ENCODE measurements around the gene NSMF. TPM values are rescaled to one million over a fixed set of nuclear protein-coding genes. Genes with fewer than 3 reads are reported as not detected.

NSMF gene
- total RNA-seq, 2 donors from 2014 or later: 42.4 to 128 TPM

DNA sequence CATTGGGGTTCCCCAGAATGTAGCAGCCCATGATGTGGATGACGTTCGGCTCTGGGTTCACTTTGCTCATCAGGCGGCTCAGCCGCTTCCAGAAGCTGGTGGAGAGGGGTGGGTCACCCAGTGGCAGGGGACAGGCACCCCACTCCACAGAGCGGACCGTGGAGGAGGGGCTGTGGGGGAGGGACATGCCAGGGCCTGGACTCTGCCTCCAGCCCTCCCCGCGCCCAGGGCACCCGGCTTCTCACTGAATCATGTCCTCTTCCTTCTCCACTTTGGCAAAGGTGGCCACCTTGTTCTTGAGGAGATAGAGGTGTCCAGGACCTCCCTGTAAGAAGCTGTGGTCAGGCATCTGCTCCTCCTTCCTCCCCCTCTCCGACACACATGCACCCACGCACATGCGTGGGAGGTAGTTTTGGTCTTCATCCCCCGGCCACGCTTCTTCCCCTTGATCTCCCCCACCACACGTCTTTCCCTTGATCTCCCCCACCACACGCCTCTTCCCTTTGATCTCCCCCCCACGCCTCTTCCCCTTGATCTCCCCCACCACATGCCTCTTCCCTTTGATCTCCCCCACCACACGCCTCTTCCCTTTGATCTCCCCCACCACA lies 9.1 kb downstream of the NSMF start:
- DNase-seq (ENCODE audit: low spot score): no peak

DNA sequence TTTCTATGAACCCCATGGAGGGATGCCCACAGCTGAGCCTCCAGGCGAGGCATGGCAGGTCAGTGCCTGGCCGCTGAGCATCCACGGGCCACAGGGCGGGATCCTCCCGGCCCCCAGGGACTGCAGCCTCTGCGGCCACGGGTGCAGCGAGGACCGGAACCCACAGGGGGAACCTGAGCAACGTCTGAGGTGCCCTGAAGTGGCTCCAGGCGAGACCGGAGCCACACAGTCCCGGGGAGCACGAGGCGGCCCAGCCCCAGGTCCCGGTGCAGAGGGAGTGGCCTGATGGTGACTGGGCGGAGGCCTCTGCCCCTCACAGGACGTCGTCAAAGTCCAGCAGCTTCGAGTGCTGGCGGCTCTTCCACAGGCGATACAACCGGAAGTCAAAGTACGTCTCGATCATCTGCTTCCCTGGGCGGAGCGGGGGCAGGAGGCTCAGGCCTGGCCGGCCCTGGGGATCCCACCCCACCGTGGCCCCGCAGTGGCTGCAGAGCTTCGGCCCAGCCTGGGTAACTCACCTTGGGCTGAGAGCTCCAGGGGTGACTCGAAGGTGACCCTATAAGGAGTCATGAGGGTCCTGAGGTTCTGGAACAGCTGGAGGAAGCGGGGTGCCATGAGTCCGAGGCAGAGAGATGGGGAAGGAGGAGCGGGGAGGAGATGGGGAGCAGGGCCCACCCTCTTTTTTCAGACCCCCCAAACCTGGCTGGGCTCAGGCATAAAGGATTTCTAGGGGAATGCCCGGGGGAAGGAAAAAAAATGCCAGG lies 9.9 kb downstream of the NSMF start:
- Histone ChIP-seq H3K27me3 (replicated peaks; ENCODE audit: insufficient read depth) (no peaks in the 10 kb centered on the region), H3K36me3 (no peaks in the 10 kb centered on the region), H3K4me3 (no peak overlapping the region), H3K4me1 (replicated peaks) (peaks cover under 1% of the 10 kb centered on the region), H3K9me3 (no peaks in the 10 kb centered on the region), H3K27ac (no peak overlapping the region)
- DNase-seq (ENCODE audit: low spot score): no peak
- WGBS: 83% methylated on average over 36 of the region's 36 CpGs
- no peak for TF ChIP-seq POLR2A (IDR thresholded peaks at IDR 0.05)
- TF ChIP-seq, protein P1, sequence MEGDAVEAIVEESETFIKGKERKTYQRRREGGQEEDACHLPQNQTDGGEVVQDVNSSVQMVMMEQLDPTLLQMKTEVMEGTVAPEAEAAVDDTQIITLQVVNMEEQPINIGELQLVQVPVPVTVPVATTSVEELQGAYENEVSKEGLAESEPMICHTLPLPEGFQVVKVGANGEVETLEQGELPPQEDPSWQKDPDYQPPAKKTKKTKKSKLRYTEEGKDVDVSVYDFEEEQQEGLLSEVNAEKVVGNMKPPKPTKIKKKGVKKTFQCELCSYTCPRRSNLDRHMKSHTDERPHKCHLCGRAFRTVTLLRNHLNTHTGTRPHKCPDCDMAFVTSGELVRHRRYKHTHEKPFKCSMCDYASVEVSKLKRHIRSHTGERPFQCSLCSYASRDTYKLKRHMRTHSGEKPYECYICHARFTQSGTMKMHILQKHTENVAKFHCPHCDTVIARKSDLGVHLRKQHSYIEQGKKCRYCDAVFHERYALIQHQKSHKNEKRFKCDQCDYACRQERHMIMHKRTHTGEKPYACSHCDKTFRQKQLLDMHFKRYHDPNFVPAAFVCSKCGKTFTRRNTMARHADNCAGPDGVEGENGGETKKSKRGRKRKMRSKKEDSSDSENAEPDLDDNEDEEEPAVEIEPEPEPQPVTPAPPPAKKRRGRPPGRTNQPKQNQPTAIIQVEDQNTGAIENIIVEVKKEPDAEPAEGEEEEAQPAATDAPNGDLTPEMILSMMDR (IDR thresholded peaks at IDR 0.05): no peak
- no peak for TF ChIP-seq POLR2AphosphoS5 (IDR thresholded peaks at IDR 0.05)
- intact Hi-C loops (cut with DNase I): no loop called here

More for the DNA sequence above, 9.1 kb downstream of the NSMF start:
- Histone ChIP-seq H3K27ac (no peak overlapping the region), H3K27me3 (replicated peaks; ENCODE audit: insufficient read depth) (no peaks in the 10 kb centered on the region), H3K4me3 (no peak overlapping the region), H3K36me3 (no peaks in the 10 kb centered on the region), H3K9me3 (no peaks in the 10 kb centered on the region), H3K4me1 (replicated peaks) (peaks cover 4% of the 10 kb centered on the region)
- TF ChIP-seq POLR2AphosphoS5 (IDR thresholded peaks at IDR 0.05) (no peak), POLR2A (IDR thresholded peaks at IDR 0.05) (no peak)
- TF ChIP-seq, protein P1 (IDR thresholded peaks at IDR 0.05): no peak
- 80% methylated on average over 18 of the region's 18 CpGs for WGBS
- intact Hi-C loops (cut with DNase I): no loop called here

DNA sequence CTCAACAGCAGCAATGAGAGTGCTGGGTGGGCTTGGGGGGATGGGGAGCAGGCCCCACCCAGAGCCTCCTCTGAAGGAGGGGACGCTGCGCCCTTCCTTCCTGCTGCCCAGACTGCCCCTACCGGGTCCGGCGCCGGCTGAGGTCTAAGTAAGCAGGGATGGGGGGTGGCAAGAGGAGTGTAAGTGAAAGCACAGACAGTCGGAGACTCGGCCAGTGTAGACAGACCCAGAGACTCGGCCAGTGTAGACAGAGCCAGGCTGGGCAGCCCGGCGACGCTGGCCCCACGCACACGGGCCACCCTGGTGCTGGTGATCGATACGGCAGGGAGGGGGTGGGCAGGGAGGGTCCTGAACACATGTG lies 10.6 kb downstream of the NSMF start:
- Histone ChIP-seq H3K4me1 (replicated peaks) (no peaks in the 10 kb centered on the region), H3K36me3 (no peaks in the 10 kb centered on the region), H3K27me3 (replicated peaks; ENCODE audit: insufficient read depth) (no peaks in the 10 kb centered on the region), H3K4me3 (no peak overlapping the region), H3K27ac (no peak overlapping the region), H3K9me3 (no peaks in the 10 kb centered on the region)
- TF ChIP-seq POLR2A (IDR thresholded peaks at IDR 0.05) (no peak), POLR2AphosphoS5 (IDR thresholded peaks at IDR 0.05) (no peak)
- TF ChIP-seq, protein P1 (IDR thresholded peaks at IDR 0.05): no peak
- no peak for DNase-seq (ENCODE audit: low spot score)
- intact Hi-C loops (cut with DNase I): no loop called here
- 83% methylated on average over 16 of the region's 16 CpGs for WGBS

DNA sequence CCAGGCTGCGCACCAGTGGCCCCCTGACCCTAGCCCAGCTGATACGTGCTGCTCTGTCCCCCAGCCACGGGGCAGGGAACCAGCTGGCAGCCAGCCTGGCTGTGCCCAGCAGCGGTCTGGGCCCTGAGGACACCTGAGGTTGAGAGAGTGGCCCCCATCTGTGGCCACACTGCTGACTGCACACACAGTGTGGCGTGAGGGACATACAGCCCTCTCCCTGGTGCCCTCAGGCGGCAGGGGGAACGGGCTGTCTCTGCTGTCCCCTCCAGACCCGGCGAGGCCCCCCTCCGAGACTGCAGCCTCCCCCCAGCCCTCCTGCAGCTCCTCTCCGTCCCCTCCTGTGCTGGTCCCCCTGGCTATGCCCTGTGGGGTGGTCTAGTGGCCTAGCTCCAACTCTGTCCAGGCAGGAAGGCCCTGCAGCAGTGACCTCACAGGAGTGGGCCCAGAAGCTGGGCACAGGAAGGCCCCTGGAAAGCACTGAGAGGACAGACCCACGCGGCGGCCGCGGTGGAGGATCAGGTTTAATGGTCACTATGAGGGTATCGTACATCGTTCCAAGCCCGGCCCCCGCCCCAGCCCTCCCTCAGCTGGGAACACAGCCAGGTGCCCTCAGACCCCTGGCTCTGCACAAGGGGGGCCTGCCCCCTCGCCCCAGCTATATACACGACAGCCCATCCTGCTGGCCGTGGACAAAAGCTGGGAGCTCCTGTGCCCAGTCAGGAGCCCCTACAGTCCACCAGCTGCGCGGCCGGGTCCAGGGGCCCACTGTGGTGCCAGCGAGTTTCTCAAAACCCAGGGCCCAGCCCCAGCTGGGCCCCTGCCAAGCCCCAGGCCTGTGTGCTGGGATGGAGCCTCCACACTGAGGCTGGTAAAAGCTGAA lies 11.2 kb downstream of the NSMF start:
- 72% methylated on average over 18 of the region's 27 CpGs for WGBS
- Histone ChIP-seq H3K9me3 (no peaks in the 10 kb centered on the region), H3K4me3 (no peak overlapping the region), H3K27ac (no peak overlapping the region), H3K4me1 (replicated peaks) (no peaks in the 10 kb centered on the region), H3K27me3 (replicated peaks; ENCODE audit: insufficient read depth) (no peaks in the 10 kb centered on the region), H3K36me3 (no peaks in the 10 kb centered on the region)
- no peak for DNase-seq (ENCODE audit: low spot score)
- TF ChIP-seq, protein P1 (IDR thresholded peaks at IDR 0.05): no peak
- TF ChIP-seq POLR2AphosphoS5 (IDR thresholded peaks at IDR 0.05): no peak
- no peak for TF ChIP-seq POLR2A (IDR thresholded peaks at IDR 0.05)
- intact Hi-C loops (cut with DNase I): no loop called here
